ENCODE results near the gene FGF12.

FGF12 gene

DNA sequence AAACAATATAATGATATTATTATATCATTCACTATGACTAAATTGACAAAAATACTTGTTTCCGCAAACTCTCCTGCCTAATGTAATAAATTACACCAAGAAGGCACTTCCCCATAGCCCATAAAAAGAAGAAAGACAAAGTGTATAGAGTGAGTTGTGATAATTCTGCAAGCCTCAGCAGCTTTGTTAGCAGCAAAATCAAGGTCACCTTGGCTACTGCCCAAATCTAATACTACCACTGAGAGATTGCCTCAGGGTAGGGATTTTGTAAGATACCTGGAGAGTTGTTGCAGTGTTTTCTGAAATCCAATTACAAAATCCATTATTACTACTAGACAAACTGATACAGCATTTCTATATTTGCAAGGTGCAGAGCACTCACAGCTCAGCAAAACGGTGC lies 503.5 kb downstream of the FGF12 start:
- H3K9me2 ChIP-seq (ENCODE audit: low read depth, low read length): no peaks in the 10 kb centered on the region
- no peaks in the 10 kb centered on the region for H3K9me3 ChIP-seq (ENCODE audit: low read length)
- no peaks in the 10 kb centered on the region for H3K79me2 ChIP-seq (ENCODE audit: insufficient read depth, low read length)
- no peaks in the 10 kb centered on the region for H3K27me3 ChIP-seq (ENCODE audit: insufficient read depth, low read length)
- no peaks in the 10 kb centered on the region for H4K20me1 ChIP-seq (ENCODE audit: insufficient read depth, low read length)
- H2AFZ ChIP-seq (ENCODE audit: low read length): no peak overlapping the region
- no peak overlapping the region for H3K4me2 ChIP-seq (ENCODE audit: low read length)
- TF ChIP-seq EZH2 (IDR thresholded peaks at IDR 0.05; ENCODE audit: borderline replicate concordance, low read length): no peak
- TF ChIP-seq, protein P1, sequence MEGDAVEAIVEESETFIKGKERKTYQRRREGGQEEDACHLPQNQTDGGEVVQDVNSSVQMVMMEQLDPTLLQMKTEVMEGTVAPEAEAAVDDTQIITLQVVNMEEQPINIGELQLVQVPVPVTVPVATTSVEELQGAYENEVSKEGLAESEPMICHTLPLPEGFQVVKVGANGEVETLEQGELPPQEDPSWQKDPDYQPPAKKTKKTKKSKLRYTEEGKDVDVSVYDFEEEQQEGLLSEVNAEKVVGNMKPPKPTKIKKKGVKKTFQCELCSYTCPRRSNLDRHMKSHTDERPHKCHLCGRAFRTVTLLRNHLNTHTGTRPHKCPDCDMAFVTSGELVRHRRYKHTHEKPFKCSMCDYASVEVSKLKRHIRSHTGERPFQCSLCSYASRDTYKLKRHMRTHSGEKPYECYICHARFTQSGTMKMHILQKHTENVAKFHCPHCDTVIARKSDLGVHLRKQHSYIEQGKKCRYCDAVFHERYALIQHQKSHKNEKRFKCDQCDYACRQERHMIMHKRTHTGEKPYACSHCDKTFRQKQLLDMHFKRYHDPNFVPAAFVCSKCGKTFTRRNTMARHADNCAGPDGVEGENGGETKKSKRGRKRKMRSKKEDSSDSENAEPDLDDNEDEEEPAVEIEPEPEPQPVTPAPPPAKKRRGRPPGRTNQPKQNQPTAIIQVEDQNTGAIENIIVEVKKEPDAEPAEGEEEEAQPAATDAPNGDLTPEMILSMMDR (IDR thresholded peaks at IDR 0.05; ENCODE audit: low read length): no peak
- H3K36me3 ChIP-seq (ENCODE audit: insufficient read depth, low read length): no peaks in the 10 kb centered on the region
- no peaks in the 10 kb centered on the region for H3F3A ChIP-seq (ENCODE audit: insufficient read depth, low read length)
- no peak overlapping the region for H3K4me3 ChIP-seq (ENCODE audit: low read depth, low read length, poor library complexity, severe bottlenecking)
- no peak overlapping the region for H3K9ac ChIP-seq (ENCODE audit: low read length)
- H3K4me1 ChIP-seq (ENCODE audit: insufficient read depth, low read length, severe bottlenecking): no peaks in the 10 kb centered on the region
- no peak overlapping the region for H3K27ac ChIP-seq (ENCODE audit: low read depth, low read length, poor library complexity, severe bottlenecking)

DNA sequence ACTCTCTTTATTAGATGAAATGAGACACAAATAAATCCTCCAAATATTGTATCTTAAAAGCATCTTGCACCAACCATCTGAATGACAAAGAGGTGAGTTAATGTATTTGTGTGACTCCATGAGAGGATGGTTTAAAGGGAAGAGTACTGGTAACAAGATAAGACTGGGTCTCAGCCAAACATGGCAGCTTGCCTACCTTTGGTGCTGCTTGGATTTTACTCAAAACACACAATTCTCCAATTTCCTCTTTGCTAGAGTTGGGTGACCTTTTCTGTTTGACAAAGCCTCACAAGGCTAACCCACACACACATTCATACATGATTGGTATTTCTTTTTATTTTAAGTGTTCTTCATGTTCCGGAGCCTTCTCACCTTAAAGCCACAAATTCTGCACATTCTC lies 506.4 kb downstream of the FGF12 start:
- no peaks in the 10 kb centered on the region for H3K4me1 ChIP-seq (ENCODE audit: insufficient read depth, low read length, severe bottlenecking)
- H3F3A ChIP-seq (ENCODE audit: insufficient read depth, low read length): no peaks in the 10 kb centered on the region
- H3K27ac ChIP-seq (ENCODE audit: low read depth, low read length, poor library complexity, severe bottlenecking): no peak overlapping the region
- TF ChIP-seq, protein P1 (IDR thresholded peaks at IDR 0.05; ENCODE audit: low read length): no peak
- no peak for TF ChIP-seq EZH2 (IDR thresholded peaks at IDR 0.05; ENCODE audit: borderline replicate concordance, low read length)
- H3K4me3 ChIP-seq (ENCODE audit: low read depth, low read length, poor library complexity, severe bottlenecking): no peak overlapping the region
- H4K20me1 ChIP-seq (ENCODE audit: insufficient read depth, low read length): no peaks in the 10 kb centered on the region
- H3K27me3 ChIP-seq (ENCODE audit: insufficient read depth, low read length): no peaks in the 10 kb centered on the region
- no peak overlapping the region for H3K4me2 ChIP-seq (ENCODE audit: low read length)
- no peaks in the 10 kb centered on the region for H3K36me3 ChIP-seq (ENCODE audit: insufficient read depth, low read length)
- no peaks in the 10 kb centered on the region for H3K79me2 ChIP-seq (ENCODE audit: insufficient read depth, low read length)
- H3K9me3 ChIP-seq (ENCODE audit: low read length): no peaks in the 10 kb centered on the region
- no peaks in the 10 kb centered on the region for H3K9me2 ChIP-seq (ENCODE audit: low read depth, low read length)
- no peak overlapping the region for H2AFZ ChIP-seq (ENCODE audit: low read length)
- H3K9ac ChIP-seq (ENCODE audit: low read length): no peak overlapping the region

DNA sequence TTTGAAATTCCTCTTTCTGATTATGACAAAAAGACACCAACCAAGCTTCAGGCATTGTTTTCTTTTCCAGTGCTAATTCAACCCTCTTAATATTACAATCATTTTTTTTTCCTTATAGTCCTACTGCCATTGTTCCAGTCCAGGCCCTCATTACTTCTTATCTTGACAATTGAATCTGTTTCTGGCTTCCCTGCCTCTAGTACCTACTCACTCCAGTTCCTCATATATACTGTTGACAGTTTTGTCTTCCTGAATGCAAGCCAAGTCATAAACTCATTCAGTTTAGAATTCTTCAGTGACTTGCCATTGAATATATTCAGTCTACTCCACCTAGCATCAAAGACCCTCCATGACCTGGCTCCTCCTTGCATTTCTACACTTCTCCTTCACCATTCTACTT lies 507.4 kb downstream of the FGF12 start:
- Histone ChIP-seq H3K4me3 (ENCODE audit: low read depth, low read length, poor library complexity, severe bottlenecking) (no peak overlapping the region), H3K9me2 (ENCODE audit: low read depth, low read length) (no peaks in the 10 kb centered on the region), H4K20me1 (ENCODE audit: insufficient read depth, low read length) (no peaks in the 10 kb centered on the region), H3K9ac (ENCODE audit: low read length) (no peak overlapping the region), H2AFZ (ENCODE audit: low read length) (no peak overlapping the region), H3K9me3 (ENCODE audit: low read length) (no peaks in the 10 kb centered on the region), H3K27ac (ENCODE audit: low read depth, low read length, poor library complexity, severe bottlenecking) (no peak overlapping the region), H3K4me1 (ENCODE audit: insufficient read depth, low read length, severe bottlenecking) (no peaks in the 10 kb centered on the region), H3K4me2 (ENCODE audit: low read length) (no peak overlapping the region), H3F3A (ENCODE audit: insufficient read depth, low read length) (no peaks in the 10 kb centered on the region), H3K79me2 (ENCODE audit: insufficient read depth, low read length) (no peaks in the 10 kb centered on the region), H3K27me3 (ENCODE audit: insufficient read depth, low read length) (no peaks in the 10 kb centered on the region), H3K36me3 (ENCODE audit: insufficient read depth, low read length) (no peaks in the 10 kb centered on the region)
- TF ChIP-seq, protein P1 (IDR thresholded peaks at IDR 0.05; ENCODE audit: low read length): no peak
- TF ChIP-seq EZH2 (IDR thresholded peaks at IDR 0.05; ENCODE audit: borderline replicate concordance, low read length): no peak
